HAP-1 (cell line): Measurements from ENCODE around the gene STRADB.
"Not testable (repeated sequence)": the region's sequence is repeated elsewhere in the genome, so short reads cannot be mapped to it uniquely, and the experiment has no call there.

Experiments
- DNase-seq, 2 experiments: peaks; one replicate each; pipeline ENCODE4 v3.0.0-alpha.2; 2016 to 2020; ENCODE audit warnings: low spot score in 2 of 2
- H3K27me3 ChIP-seq: fragments of 250-450 bp; sonication (Bioruptor Pico); 2 replicates; pipeline ENCODE4 v1.5.1; 2020; ENCODE audit warnings: low read depth, mild to moderate bottlenecking, moderate library complexity
- H3K36me3 ChIP-seq: fragments of 250-450 bp; sonication (Bioruptor Pico); replicated peaks from 2 replicates; pipeline ENCODE4 v1.5.1; 2020; ENCODE audit warnings: mild to moderate bottlenecking
- H3K4me1 ChIP-seq: fragments of 250-450 bp; sonication (Bioruptor Pico); 2 replicates; pipeline ENCODE4 v1.5.1; 2020; ENCODE audit warnings: mild to moderate bottlenecking
- H3K4me3 ChIP-seq: fragments of 250-450 bp; sonication (Bioruptor Pico); 2 replicates; pipeline ENCODE4 v1.5.1; 2020; ENCODE audit warnings: mild to moderate bottlenecking, moderate library complexity
- H3K9me3 ChIP-seq: fragments of 250-450 bp; sonication (Bioruptor Pico); 2 replicates; pipeline ENCODE4 v1.5.1; 2020; ENCODE audit warnings: mild to moderate bottlenecking, moderate library complexity
- in situ Hi-C: fragments of 300-500 bp; cut with MboI; formaldehyde crosslinking; loops from 3 replicates; pipeline ENCODE4 v1.14.3; 2020; ENCODE audit warnings: low sequenced_read_pairs, inconsistent platforms, mixed read lengths

The STRADB gene

DNA sequence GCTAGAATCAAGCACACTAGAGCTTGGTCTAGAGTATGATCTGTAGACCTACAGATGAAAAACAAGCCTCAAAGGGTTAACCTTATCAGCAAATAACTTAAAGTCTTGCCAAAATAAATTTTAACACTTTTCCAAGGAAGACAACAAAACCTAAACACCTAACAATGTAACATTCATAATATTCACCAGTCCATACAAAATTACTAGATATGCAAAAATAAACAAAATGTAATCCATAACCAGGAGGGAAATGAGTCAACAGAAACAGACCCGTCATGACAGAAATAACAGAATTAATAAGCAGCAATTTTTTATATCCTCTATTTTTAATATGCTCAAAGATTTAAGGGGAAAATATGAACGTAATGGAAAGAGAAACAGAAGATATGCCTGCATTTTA, 36.4 kb upstream of the STRADB start:
- no peaks in the 10 kb centered on the region for H3K9me3 ChIP-seq
- H3K27me3 ChIP-seq, result no peaks in the 10 kb centered on the region
- H3K36me3 ChIP-seq, result no peaks in the 10 kb centered on the region
- DNase-seq, result no peak
- H3K4me1 ChIP-seq, result peaks cover 22% of the 10 kb centered on the region
- no peak overlapping the region for H3K4me3 ChIP-seq
- in situ Hi-C loops, result no loop called here

DNA sequence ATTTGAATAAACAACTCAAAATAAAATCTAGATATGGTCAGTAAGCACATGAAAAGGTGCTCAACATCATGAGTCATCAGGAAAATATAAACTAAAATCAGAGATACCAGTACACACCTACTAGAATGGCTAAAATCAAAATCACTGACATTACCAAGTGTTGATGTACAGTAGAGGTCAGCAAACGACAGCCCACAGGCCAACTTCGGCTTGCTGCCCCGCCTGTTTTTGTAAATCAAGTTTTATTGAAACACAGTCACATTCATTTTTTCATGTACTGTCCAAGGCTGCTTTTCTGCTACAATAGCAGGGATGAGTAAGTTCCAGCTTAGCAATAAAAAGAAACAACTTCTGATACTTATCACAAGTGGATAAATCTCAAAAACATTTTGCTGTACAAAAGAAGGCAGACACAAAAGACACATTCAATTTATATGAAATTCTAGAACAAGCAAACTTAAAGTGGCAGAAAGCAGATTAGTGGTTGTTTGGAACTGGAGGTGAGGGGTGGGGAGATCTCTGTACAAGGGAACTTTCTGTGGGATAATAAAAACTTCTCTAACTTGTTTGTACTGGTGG, 32.4 kb upstream of the STRADB start:
- Histone ChIP-seq H3K4me1 (peaks cover 16% of the 10 kb centered on the region), H3K9me3 (no peaks in the 10 kb centered on the region), H3K4me3 (no peak overlapping the region), H3K36me3 (no peaks in the 10 kb centered on the region), H3K27me3 (no peaks in the 10 kb centered on the region)
- peak; percentile 51 to 55 for DNase-seq
- in situ Hi-C loops, result no loop called here

DNA sequence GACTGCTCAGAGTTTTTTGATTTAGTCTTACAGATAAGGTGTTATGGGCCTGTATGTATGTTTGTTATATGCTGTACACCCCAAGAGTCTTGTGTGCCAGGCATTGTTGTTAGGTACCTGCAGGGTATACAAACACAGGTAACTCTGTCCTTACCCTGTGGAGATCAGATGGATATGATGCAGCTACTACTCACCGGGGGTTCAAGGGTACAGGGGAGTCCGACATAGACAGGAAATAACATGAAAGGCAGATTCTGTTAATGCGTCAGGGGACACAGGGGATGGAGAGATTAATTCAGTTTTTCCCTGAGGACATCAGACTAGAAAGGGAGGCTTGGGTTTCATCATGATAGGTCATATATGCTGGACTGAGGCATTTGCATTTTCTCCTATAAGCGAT, 31.6 kb upstream of the STRADB start:
- in situ Hi-C loops, result no loop called here
- H3K36me3 ChIP-seq, result no peaks in the 10 kb centered on the region
- H3K27me3 ChIP-seq, result no peaks in the 10 kb centered on the region
- H3K9me3 ChIP-seq, result no peaks in the 10 kb centered on the region
- peaks cover 16% of the 10 kb centered on the region for H3K4me1 ChIP-seq
- DNase-seq, result no peak
- no peak overlapping the region for H3K4me3 ChIP-seq

DNA sequence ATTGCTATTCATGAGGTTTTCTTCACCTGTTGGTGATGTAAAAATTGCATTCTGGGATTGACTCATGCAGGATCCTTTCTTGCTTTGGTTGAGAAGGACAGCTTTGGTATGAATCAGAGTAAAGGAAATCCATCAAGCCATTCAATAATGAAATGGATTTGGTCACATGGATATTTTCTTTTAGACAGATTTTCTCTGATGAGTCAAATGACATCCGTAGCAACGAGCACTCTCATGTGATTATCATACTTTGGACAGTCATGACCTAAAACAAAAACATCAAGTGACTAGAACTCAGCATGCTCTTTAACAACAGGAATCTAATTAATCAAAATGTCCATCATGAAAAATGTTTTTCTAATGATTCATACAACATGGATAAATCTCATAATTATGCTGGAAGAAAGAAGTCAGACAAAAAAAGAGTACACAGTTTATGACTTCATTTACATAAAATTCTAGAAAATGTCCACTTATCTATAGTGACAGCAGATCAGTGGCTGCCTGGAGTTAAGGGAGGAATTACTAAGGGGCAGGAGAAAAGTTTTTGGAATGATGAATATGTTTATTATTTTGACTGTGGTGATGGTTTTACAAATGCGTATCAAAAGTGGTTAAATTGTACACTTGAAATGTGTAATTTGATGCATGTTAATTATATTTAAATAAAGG, 31.0 kb upstream of the STRADB start:
- H3K4me1 ChIP-seq, result peaks cover 16% of the 10 kb centered on the region
- no peaks in the 10 kb centered on the region for H3K9me3 ChIP-seq
- H3K36me3 ChIP-seq, result no peaks in the 10 kb centered on the region
- H3K27me3 ChIP-seq, result no peaks in the 10 kb centered on the region
- DNase-seq, result no peak
- H3K4me3 ChIP-seq, result no peak overlapping the region
- in situ Hi-C loops, result no loop called here

DNA sequence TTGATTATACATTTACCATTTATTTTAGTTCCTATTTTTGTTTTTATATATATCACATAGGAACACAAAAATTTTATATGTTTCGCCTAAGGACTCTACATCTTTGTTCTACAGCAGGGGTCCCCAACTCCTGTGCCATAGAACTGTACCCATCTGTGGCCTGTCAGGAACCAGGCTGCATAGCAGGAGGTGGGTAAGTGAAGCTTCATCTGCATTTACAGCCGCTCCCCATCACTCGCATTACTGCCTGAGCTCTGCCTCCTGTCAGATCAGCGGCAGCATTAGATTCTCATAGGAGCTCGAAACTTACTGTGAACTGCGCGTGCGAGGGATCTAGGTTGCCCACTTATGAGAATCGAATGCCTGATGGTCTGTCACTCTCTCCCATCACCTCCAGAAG, 25.6 kb upstream of the STRADB start:
- DNase-seq, result no peak
- in situ Hi-C loops, result no loop called here
- H3K9me3 ChIP-seq, result peaks cover 9% of the 10 kb centered on the region

DNA sequence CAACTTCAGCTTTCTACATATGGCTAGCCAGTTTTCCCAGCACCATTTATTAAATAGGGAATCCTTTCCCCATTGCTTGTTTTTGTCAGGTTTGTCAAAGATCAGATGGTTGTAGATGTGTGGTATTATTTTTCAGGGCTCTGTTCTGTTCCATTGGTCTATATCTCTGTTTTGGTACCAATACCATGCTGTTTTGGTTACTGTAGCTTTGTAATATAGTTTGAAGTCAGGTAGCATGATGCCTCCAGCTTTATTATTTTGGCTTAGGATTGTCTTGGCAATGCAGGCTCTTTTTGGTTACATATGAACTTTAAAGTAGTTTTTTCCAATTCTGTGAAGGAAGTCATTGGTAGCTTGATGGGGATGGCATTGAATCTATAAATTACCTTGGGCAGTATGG, 23.2 kb upstream of the STRADB start:
- H3K4me1 ChIP-seq, H3K27me3 ChIP-seq, in situ Hi-C loops, H3K36me3 ChIP-seq, H3K9me3 ChIP-seq, H3K4me3 ChIP-seq, DNase-seq: not testable (repeated sequence)

More for the DNA sequence above, 25.6 kb upstream of the STRADB start:
- Histone ChIP-seq H3K4me1 (peaks cover 5% of the 10 kb centered on the region), H3K36me3 (no peaks in the 10 kb centered on the region), H3K27me3 (no peaks in the 10 kb centered on the region), H3K4me3 (no peak overlapping the region)

DNA sequence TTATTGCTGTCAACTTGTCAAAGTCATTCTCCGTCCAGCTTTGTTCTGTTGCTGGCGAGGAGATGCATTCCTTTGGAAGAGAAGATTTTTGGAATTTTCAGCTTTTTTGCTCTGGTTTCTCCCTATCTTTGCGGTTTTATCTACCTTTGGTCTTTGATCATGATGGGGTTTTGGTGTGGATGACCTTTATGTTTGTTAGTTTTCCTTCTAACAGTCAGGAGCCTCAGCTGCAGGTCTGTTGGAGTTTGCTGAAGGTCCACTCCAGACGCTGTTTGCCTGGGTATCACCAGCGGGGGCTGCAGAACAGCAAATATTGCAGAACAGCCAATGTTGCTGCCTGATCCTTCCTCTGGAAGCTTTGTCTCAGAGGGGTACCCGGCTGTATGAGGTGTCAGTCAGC, 21.7 kb upstream of the STRADB start:
- in situ Hi-C loops, DNase-seq, H3K4me3 ChIP-seq: not testable (repeated sequence)

DNA sequence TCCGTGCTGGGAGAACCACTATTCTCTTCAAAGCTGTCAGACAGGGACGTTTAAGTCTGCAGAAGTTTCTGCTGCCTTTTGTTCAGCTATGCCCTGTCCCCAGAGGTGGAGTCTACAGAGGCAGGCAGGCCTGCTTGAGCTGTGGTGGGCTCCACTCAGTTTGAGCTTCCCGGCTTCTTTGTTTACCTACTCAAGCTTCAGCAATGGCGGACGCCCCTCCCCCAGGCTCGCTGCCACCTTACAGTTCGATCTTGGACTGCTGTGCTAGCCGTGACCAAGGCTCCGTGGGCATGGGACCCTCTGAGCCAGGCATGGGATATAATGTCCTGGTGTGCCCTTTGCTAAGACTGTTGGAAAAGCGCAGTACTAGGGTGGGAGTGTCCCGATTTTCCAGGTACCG, 21.2 kb upstream of the STRADB start:
- H3K27me3 ChIP-seq, in situ Hi-C loops, H3K4me3 ChIP-seq, DNase-seq, H3K4me1 ChIP-seq, H3K9me3 ChIP-seq, H3K36me3 ChIP-seq: not testable (repeated sequence)

More for the DNA sequence above, 21.7 kb upstream of the STRADB start:
- not testable (repeated sequence) for H3K36me3 ChIP-seq, H3K27me3 ChIP-seq, H3K4me1 ChIP-seq, H3K9me3 ChIP-seq

DNA sequence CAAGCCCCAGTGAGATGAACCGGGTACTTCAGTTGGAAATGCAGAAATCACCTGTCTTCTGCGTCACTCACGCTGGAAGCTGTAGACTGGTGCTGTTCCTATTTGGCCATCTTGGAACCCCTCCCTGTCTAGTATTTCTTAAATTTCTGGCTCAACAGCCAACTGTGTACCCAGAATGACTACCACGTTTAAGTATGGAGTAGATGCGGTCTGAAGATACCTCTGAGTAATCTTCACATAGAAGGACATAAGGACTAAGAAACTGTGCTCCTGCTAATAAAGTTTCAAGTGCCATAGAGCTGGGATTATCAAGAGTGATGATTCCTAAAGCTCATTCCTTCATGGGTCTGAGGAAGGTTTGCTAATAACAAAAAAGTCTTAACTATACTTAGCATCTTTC, 20.7 kb upstream of the STRADB start:
- in situ Hi-C loops, result no loop called here
- no peaks in the 10 kb centered on the region for H3K36me3 ChIP-seq
- peaks cover 9% of the 10 kb centered on the region for H3K9me3 ChIP-seq
- peaks cover 6% of the 10 kb centered on the region for H3K4me1 ChIP-seq
- no peaks in the 10 kb centered on the region for H3K27me3 ChIP-seq
- H3K4me3 ChIP-seq, result no peak overlapping the region
- DNase-seq, result no peak

DNA sequence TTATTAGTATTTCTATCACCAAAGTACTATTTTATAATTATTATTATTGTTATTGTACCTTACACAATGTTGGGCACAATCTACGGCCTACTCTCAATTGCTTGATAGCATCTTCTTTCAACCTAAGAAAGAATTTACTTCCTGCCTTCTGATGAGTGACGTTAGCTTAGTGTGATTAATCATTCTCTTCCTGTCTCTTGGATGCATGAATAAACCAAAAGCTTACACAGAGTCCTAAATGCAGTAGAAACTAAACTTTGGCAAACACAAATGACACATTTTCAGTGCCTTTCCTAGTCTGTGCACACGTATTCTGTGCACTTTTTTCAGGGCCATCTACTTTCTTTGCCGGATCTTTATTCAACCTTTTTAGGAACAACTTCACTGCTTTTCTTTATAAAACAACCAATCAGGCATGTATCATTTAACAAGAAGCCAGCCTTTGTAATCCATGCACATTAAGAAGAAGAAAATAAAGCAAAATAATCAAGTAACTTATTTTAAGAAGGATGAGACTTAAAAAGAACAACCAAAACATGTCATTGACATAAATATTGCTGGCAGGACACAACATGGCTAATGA, 19.4 kb upstream of the STRADB start:
- Histone ChIP-seq H3K4me3 (no peak overlapping the region), H3K9me3 (peaks cover 9% of the 10 kb centered on the region), H3K27me3 (no peaks in the 10 kb centered on the region), H3K36me3 (no peaks in the 10 kb centered on the region), H3K4me1 (peaks cover 6% of the 10 kb centered on the region)
- in situ Hi-C loops, result no loop called here
- DNase-seq, result no peak

DNA sequence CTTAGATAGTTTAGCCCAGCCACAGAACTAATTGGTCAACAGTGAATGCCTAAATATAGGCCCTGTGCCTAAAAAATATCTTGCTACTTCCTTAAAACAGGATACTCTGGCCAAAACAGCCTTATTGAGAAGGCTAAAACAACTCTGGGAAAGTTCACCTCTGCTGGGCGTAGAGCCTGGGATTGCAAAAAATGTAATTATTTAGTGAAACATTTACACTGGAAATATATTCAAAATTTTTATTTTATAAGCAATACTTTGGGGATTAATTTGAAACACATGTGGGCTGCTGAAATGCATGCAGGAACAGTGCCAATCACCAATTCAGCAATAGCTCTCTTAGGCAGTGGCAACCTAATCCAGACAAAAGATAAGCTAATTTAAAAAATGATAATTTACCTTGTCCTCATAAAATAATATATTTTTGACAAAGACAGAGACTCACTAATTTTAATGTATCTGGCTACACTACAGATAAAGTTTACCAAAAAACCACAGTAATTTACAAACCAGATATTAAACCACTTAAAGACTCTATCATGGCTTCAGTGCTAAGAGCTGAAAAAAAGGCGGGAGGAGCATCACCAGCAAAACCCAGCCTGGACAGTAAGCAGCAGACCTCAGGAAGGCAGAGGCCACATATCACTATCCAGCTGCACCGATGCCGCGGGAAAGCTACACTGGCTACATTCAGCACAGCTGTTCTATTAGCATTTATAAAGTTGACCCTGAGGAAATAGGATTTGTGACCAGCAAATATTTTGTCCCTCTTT, 18.7 kb upstream of the STRADB start:
- no peaks in the 10 kb centered on the region for H3K36me3 ChIP-seq
- H3K27me3 ChIP-seq, result no peaks in the 10 kb centered on the region
- peaks cover 6% of the 10 kb centered on the region for H3K4me1 ChIP-seq
- peak in 1 of 2 experiments; percentile 15 for DNase-seq
- H3K4me3 ChIP-seq, result no peak overlapping the region
- in situ Hi-C loops, result no loop called here
- H3K9me3 ChIP-seq, result peaks cover 9% of the 10 kb centered on the region

DNA sequence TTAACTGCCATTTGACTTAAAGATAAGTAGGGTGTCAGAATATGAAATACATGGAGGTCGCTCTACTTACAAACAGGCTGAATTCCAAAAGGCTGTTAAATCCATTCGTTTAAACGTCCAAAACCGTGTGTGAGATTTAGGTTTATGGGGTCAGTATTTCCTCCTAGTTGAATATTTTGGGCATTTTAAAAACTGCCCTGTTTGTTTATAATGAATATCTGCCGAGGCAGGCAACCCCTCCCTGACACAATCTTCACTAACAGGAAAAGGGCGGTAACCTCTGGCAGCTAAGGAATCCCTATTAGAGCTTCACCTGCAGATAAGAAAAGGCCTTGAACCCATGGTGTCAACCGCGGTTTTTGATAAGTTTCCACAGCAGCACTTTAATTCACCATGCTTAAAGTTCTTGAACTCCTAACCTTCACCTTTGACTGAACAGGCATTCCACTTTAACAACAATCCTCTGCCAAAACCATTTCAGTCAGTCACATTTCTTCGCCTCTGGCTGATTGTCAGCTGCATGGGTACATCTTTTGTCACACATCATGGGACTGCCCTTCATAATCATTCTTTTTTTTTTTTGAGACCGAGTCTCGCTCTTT, 18.0 kb upstream of the STRADB start:
- H3K9me3 ChIP-seq, result peaks cover 3% of the 10 kb centered on the region; the same call in 1 of the 2 replicates
- in situ Hi-C loops, result no loop called here
- no peak overlapping the region for H3K4me3 ChIP-seq
- H3K27me3 ChIP-seq, result no peaks in the 10 kb centered on the region
- no peaks in the 10 kb centered on the region for H3K36me3 ChIP-seq
- no peak for DNase-seq
- H3K4me1 ChIP-seq, result peaks cover 11% of the 10 kb centered on the region

DNA sequence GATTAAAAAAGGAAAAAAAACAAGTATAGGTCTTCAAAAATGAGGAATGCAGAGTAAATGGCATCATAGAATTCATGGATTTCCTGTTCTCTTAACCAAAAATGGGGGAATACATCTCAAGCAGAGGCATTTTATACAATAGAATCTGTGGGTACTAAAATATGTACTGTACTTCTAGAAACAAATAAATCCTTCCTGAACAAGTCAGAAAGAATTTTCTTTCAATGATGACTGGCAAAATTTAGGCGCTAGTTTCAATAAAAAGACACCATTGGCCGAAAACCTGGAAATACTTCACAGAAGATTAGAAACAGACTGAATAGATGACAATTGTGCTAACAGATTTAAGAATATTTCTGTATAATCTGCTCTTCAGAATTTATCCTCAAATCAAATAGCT, 15.4 kb upstream of the STRADB start:
- in situ Hi-C loops, result no loop called here
- no peaks in the 10 kb centered on the region for H3K27me3 ChIP-seq
- H3K4me3 ChIP-seq, result no peak overlapping the region
- peaks cover 11% of the 10 kb centered on the region for H3K4me1 ChIP-seq
- H3K9me3 ChIP-seq, result no peaks in the 10 kb centered on the region
- H3K36me3 ChIP-seq, result no peaks in the 10 kb centered on the region
- no peak for DNase-seq
